ENCODE data around the gene WNT16.

- TF ChIP-seq, protein P1, sequence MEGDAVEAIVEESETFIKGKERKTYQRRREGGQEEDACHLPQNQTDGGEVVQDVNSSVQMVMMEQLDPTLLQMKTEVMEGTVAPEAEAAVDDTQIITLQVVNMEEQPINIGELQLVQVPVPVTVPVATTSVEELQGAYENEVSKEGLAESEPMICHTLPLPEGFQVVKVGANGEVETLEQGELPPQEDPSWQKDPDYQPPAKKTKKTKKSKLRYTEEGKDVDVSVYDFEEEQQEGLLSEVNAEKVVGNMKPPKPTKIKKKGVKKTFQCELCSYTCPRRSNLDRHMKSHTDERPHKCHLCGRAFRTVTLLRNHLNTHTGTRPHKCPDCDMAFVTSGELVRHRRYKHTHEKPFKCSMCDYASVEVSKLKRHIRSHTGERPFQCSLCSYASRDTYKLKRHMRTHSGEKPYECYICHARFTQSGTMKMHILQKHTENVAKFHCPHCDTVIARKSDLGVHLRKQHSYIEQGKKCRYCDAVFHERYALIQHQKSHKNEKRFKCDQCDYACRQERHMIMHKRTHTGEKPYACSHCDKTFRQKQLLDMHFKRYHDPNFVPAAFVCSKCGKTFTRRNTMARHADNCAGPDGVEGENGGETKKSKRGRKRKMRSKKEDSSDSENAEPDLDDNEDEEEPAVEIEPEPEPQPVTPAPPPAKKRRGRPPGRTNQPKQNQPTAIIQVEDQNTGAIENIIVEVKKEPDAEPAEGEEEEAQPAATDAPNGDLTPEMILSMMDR (IDR thresholded peaks at IDR 0.05) = no peak
- no peak for TF ChIP-seq POLR2A (IDR thresholded peaks at IDR 0.05)
These were observed 27.2 kb upstream of the WNT16 start for GRCh38 chr7:121301446-121302213.

All from thyroid gland (tissue), 4 donors.